ENCODE results near the gene SHROOM2.

Gene SHROOM2

DNA sequence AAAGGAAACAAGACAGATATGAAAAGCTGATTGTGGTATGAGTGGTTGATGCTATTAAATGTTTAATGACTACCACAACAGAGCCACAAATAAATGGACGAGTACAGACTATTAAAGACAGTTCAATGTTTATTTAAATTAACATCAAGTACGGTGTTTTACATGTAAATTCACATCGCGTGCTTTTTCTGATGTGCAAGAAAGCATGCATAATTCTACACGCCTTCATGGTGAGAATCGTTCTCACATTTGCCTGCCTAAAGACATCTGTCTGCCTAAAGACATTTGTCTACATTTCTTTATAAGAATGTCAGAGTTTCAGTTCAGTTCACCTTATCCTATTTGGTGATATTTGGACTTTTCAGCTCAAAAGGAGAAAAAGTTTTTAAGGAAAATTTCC, 13.3 kb upstream of the SHROOM2 start:
- TF ChIP-seq, protein P1, sequence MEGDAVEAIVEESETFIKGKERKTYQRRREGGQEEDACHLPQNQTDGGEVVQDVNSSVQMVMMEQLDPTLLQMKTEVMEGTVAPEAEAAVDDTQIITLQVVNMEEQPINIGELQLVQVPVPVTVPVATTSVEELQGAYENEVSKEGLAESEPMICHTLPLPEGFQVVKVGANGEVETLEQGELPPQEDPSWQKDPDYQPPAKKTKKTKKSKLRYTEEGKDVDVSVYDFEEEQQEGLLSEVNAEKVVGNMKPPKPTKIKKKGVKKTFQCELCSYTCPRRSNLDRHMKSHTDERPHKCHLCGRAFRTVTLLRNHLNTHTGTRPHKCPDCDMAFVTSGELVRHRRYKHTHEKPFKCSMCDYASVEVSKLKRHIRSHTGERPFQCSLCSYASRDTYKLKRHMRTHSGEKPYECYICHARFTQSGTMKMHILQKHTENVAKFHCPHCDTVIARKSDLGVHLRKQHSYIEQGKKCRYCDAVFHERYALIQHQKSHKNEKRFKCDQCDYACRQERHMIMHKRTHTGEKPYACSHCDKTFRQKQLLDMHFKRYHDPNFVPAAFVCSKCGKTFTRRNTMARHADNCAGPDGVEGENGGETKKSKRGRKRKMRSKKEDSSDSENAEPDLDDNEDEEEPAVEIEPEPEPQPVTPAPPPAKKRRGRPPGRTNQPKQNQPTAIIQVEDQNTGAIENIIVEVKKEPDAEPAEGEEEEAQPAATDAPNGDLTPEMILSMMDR (IDR thresholded peaks at IDR 0.05; ENCODE audit: low read depth, low read length, missing control alignments), result no peak
- DNase-seq, result no peak
- H3K4me3 ChIP-seq (ENCODE audit: low read depth, low read length), result no peak overlapping the region
- no peaks in the 10 kb centered on the region for H3K36me3 ChIP-seq (replicated peaks)
- in situ Hi-C loops (cut with HindIII; ENCODE audit: low pct_ligation_motif_present, low sequenced_read_pairs), result no loop called here
- H3K27ac ChIP-seq, result no peak overlapping the region
- H3K27me3 ChIP-seq (replicated peaks), result no peaks in the 10 kb centered on the region

- in situ Hi-C loops (cut with HindIII; ENCODE audit: low pct_ligation_motif_present, low sequenced_read_pairs), result no loop called here
- no peak for DNase-seq
These were observed 10.3 kb upstream of the SHROOM2 start for GRCh38 chrX:9775930-9776329.

GRCh38 chrX:9781941-9782340, 4.3 kb upstream of the SHROOM2 start:
- peaks cover 13% of the 10 kb centered on the region for H3K27me3 ChIP-seq (replicated peaks)
- no peak overlapping the region for H3K27ac ChIP-seq
- in situ Hi-C loops (cut with HindIII; ENCODE audit: low pct_ligation_motif_present, low sequenced_read_pairs), result no loop called here
- TF ChIP-seq, protein P1 (IDR thresholded peaks at IDR 0.05; ENCODE audit: low read depth, low read length, missing control alignments), result no peak
- DNase-seq, result no peak
- H3K4me3 ChIP-seq (ENCODE audit: low read depth, low read length), result no peak overlapping the region
- H3K36me3 ChIP-seq (replicated peaks), result no peaks in the 10 kb centered on the region

More at GRCh38 chrX:9775930-9776329, 10.3 kb upstream of the SHROOM2 start:
- TF ChIP-seq, protein P1 (IDR thresholded peaks at IDR 0.05; ENCODE audit: low read depth, low read length, missing control alignments), result no peak
- H3K4me3 ChIP-seq (ENCODE audit: low read depth, low read length), result no peak overlapping the region
- H3K36me3 ChIP-seq (replicated peaks), result no peaks in the 10 kb centered on the region
- no peak overlapping the region for H3K27ac ChIP-seq
- no peaks in the 10 kb centered on the region for H3K27me3 ChIP-seq (replicated peaks)

DNA sequence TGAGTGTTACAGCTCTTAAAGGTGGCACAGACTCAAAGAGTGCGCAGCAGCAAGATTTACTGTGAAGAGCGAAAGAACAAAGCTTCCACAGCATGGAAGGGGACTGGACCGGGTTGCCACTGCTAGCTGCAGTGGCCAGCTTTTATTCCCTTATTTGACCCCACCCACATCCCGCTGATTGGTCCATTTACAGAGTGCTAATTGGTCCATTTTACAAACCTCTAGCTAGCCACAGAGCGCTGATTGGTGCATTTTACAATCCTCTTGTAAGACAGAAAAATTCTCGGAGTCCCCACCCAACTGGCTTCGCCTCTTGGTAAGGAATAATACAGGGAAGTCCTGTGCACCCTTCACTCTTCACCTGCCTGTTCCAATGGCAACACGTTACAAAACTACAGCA, 1.9 kb upstream of the SHROOM2 start:
- H3K27ac ChIP-seq, result no peak overlapping the region
- no peak overlapping the region for H3K4me3 ChIP-seq (ENCODE audit: low read depth, low read length)
- no peaks in the 10 kb centered on the region for H3K36me3 ChIP-seq (replicated peaks)
- in situ Hi-C loops (cut with HindIII; ENCODE audit: low pct_ligation_motif_present, low sequenced_read_pairs), result no loop called here
- TF ChIP-seq, protein P1 (IDR thresholded peaks at IDR 0.05; ENCODE audit: low read depth, low read length, missing control alignments), result no peak
- DNase-seq, result no peak
- peaks cover 14% of the 10 kb centered on the region for H3K27me3 ChIP-seq (replicated peaks)

DNA sequence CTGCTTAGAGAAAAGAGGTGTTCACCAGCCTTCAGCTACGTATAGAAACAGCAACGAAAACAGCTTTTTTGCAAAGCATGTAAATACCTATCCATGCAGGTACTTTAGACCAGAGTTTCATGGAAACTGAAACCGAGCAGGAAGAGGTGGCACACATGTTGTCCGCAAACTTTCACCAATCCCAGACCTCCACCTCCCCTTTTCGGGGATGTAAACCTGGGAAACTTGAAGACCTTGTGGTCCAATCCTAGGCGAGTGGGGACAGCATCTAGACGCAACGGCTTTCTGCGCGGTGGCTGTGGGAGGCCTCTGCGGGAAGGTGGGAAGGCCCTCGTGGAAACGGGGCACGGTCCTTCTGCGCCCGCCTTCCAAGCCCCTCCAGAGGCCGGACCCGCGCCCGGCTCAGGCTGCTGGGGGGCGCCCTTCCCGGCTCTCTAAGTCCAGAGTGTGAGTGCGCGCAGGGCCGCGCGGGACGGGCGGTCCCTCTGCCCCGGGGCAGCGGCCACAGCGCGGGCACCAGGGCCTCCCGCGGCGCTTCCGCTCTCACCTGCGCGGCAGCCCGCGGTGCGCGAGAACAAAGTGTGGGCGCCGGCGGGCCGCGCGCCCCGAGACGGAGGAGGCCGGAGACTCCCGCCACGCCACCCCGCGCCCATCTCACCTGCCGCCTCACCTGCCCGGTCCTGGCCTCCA, 830 bp upstream of the SHROOM2 start:
- in situ Hi-C loops (cut with HindIII; ENCODE audit: low pct_ligation_motif_present, low sequenced_read_pairs), result no loop called here
- H3K4me3 ChIP-seq (ENCODE audit: low read depth, low read length), result no peak overlapping the region
- TF ChIP-seq, protein P1 (IDR thresholded peaks at IDR 0.05; ENCODE audit: low read depth, low read length, missing control alignments), result no peak
- no peak overlapping the region for H3K27ac ChIP-seq
- H3K27me3 ChIP-seq (replicated peaks), result peaks cover 14% of the 10 kb centered on the region
- no peak for DNase-seq
- no peaks in the 10 kb centered on the region for H3K36me3 ChIP-seq (replicated peaks)
